A549 (cell line): Measurements from ENCODE around the gene APBA1. TPM values are rescaled to one million over a fixed set of nuclear protein-coding genes. Genes with fewer than 3 reads are reported as not detected.

Source experiments
- ATAC-seq, 2 experiments: fragments of 200-7000 bp in 1 of 2; fragments of >200 bp in 1 of 2; cut with Nextera tagmentation in 1 of 2; cut with Tn5 transposase in 1 of 2; 3 replicates each; pipeline versions ENCODE4 v1.8.0 to v1.9.1; 2018 to 2020; ENCODE audit warnings: mild to moderate bottlenecking in 1 of 2, moderate library complexity in 1 of 2
- CTCF ChIA-PET: fragments of 300-600 bp; sonication (Branson Sonifier 250); formaldehyde crosslinking; extraction: SDS; loops from one replicate; lab custom pipeline; 2021; ENCODE audit warnings: antibody characterized with exemption, inconsistent platforms; lab: Yijun Ruan, JAX
- POLR2A ChIA-PET: fragments of 350-600 bp; formaldehyde crosslinking; extraction: SDS; loops from one replicate; lab custom pipeline; 2021; ENCODE audit warnings: antibody characterized with exemption, inconsistent platforms; lab: Yijun Ruan, JAX
- DNase-seq, 2 experiments: peaks; one replicate each; pipeline versions ENCODE4 v3.0.0 to v3.0.0-alpha.2; 2011 to 2016; ENCODE audit warnings: low read depth in 1 of 2, low spot score in 1 of 2
- FAIRE-seq: peaks from 2 replicates; lab custom pipeline; 2011; peaks lifted over from hg19 to GRCh38; lab: Jason Lieb, UNC
- H3K27ac ChIP-seq, 2 experiments: fragments of >200 bp; sonication (Bioruptor Twin); formaldehyde crosslinking; 3 replicates each; pipeline ENCODE4 v1.5.1; 2016 to 2017
- H3K4me1 ChIP-seq: fragments of >200 bp; sonication (Bioruptor Twin); formaldehyde crosslinking; 3 replicates; pipeline ENCODE4 v1.6.1; 2016
- H3K4me2 ChIP-seq: fragments of >200 bp; sonication (Bioruptor Twin); formaldehyde crosslinking; 3 replicates; pipeline ENCODE4 v1.6.1; 2016
- H3K4me3 ChIP-seq: fragments of >200 bp; sonication (Bioruptor Twin); formaldehyde crosslinking; 3 replicates; pipeline ENCODE4 v1.5.1; 2016
- H3K9me3 ChIP-seq: fragments of >200 bp; sonication (Bioruptor Twin); formaldehyde crosslinking; 3 replicates; pipeline ENCODE4 v1.6.1; 2016
- BCL3 ChIP-seq: fragments of >200 bp; sonication (Bioruptor Twin); formaldehyde crosslinking; IDR thresholded peaks from 3 replicates; pipeline ENCODE4 v1.6.1; 2016
- BHLHE40 ChIP-seq: IDR thresholded peaks from 2 replicates; pipeline ENCODE4 v1.6.1; 2012; ENCODE audit warnings: low read depth, low read length, inconsistent platforms
- CEBPB ChIP-seq, 2 experiments: fragments of >200 bp in 1 of 2; sonication (Bioruptor Twin) in 1 of 2; formaldehyde crosslinking in 1 of 2; IDR thresholded peaks; 2 replicates each; pipeline ENCODE4 v1.6.1; 2012 to 2016
- CHD2 ChIP-seq: fragments of 150-350 bp; IDR thresholded peaks from 2 replicates; pipeline ENCODE4 v1.6.1; 2014; ENCODE audit warnings: low read length; ENCODE audit not compliant: partially characterized antibody
- CHD4 ChIP-seq: fragments of 200-600 bp; sonication (generic); IDR thresholded peaks from 2 replicates; pipeline ENCODE4 v1.6.1; 2016; ENCODE audit warnings: antibody characterized with exemption, mild to moderate bottlenecking, borderline replicate concordance
- CTCF ChIP-seq: fragments of >200 bp; sonication (Bioruptor Twin); formaldehyde crosslinking; IDR thresholded peaks from 3 replicates; pipeline ENCODE4 v1.5.1; 2016
- E2F6 ChIP-seq: IDR thresholded peaks from 2 replicates; pipeline ENCODE4 v1.6.1; 2012; ENCODE audit warnings: low read depth, borderline replicate concordance
- ELK1 ChIP-seq: fragments of 150-350 bp; IDR thresholded peaks from 2 replicates; pipeline ENCODE4 v1.6.1; 2014; ENCODE audit warnings: low read depth, mild to moderate bottlenecking, low read length
- FOSL2 ChIP-seq, 2 experiments: fragments of 450-650 bp in 1 of 2; fragments of >200 bp in 1 of 2; sonication (Bioruptor Twin) in 1 of 2; formaldehyde crosslinking; IDR thresholded peaks; 2 replicates each; pipeline versions ENCODE4 v1.5.0 to v1.6.1; 2016 to 2020; ENCODE audit warnings: mild to moderate bottlenecking in 1 of 2, moderate library complexity in 1 of 2
- GATA3 ChIP-seq: IDR thresholded peaks from 2 replicates; pipeline ENCODE4 v1.6.1; 2012; ENCODE audit warnings: borderline replicate concordance
- MAZ ChIP-seq: fragments of 150-350 bp; IDR thresholded peaks from 2 replicates; pipeline ENCODE4 v1.6.1; 2014; ENCODE audit warnings: antibody characterized with exemption, low read depth, low read length, borderline replicate concordance
- NFE2L2 ChIP-seq: fragments of 150-350 bp; conservative IDR thresholded peaks from 2 replicates; pipeline ENCODE4 v1.6.1; 2014; ENCODE audit warnings: low read length
- NPAS2 ChIP-seq: fragments of 250-450 bp; sonication (Bioruptor Pico); IDR thresholded peaks from 2 replicates; pipeline ENCODE4 v1.8.0; 2022; ENCODE audit warnings: mild to moderate bottlenecking, moderate library complexity, borderline replicate concordance
- PHF8 ChIP-seq: fragments of 200-600 bp; sonication (generic); IDR thresholded peaks from 2 replicates; pipeline ENCODE4 v1.6.1; 2016; ENCODE audit warnings: low read depth, mild to moderate bottlenecking, antibody characterized with exemption, moderate library complexity, borderline replicate concordance
- POLR2A ChIP-seq: IDR thresholded peaks from 2 replicates; pipeline ENCODE4 v1.6.1; 2012; ENCODE audit warnings: mild to moderate bottlenecking, low read length
- RAD21 ChIP-seq, 2 experiments: fragments of >200 bp in 1 of 2; sonication (Bioruptor Twin) in 1 of 2; formaldehyde crosslinking in 1 of 2; IDR thresholded peaks in 1 of 2; conservative IDR thresholded peaks in 1 of 2; 2 replicates in 1 of 2; 3 replicates in 1 of 2; pipeline ENCODE4 v1.6.1; 2012 to 2018; ENCODE audit warnings: inconsistent platforms in 1 of 2
- RNF2 ChIP-seq: fragments of 200-600 bp; sonication (generic); IDR thresholded peaks from 2 replicates; pipeline ENCODE4 v1.6.1; 2016; ENCODE audit warnings: low read depth, mild to moderate bottlenecking, antibody characterized with exemption, moderate library complexity, borderline replicate concordance
- USF2 ChIP-seq: fragments of 450-650 bp; IDR thresholded peaks from 2 replicates; pipeline ENCODE4 v1.6.1; 2014; ENCODE audit warnings: antibody characterized with exemption
- WGBS: methylation state at CpG from one replicate; pipeline ENCODE4 v1.1.6; 2017; ENCODE audit errors: missing lambda C conversion rate; 5-methylcytosine and 5-hydroxymethylcytosine counted together
- polyA plus RNA-seq, 4 experiments: library from polyadenylated mRNA; depleted of rRNA in 3 of 4; stranded (reverse); fragments of >200 nt; fragmentation: RNase III in 1 of 4; extraction: RNeasy Plus Mini Kit Qiagen cat#74134 plus additional on column Dnase treatment in 1 of 4; gene quantifications; 2 replicates in 3 of 4; 3 replicates in 1 of 4; pipeline ENCODE4 v1.2.3, GENCODE V29; 2011 to 2017

APBA1 gene
- polyA plus RNA-seq, 2 of the 4 experiments (the other 2 are of a cell fraction), result 0.22 to 1.6 TPM

GRCh38 chr9:69476016-69476415 lies 196.2 kb downstream of the APBA1 start:
- Histone ChIP-seq H3K27ac (no peak overlapping the region), H3K9me3 (no peaks in the 10 kb centered on the region), H3K4me3 (no peak overlapping the region), H3K4me2 (no peak overlapping the region), H3K4me1 (peaks cover 11% of the 10 kb centered on the region; the same call in 2 of the 3 replicates)
- ATAC-seq (no peak), FAIRE-seq (no peak), DNase-seq (no peak)
- WGBS, result 61% methylated on average over 6 of the region's 6 CpGs
- CTCF ChIA-PET, result interaction anchor here (0.7 kb wide), 1 partner anchor 386 kb away, joined by 3 read pairs; no protein-coding TSS in a partner anchor
- no peak for TF ChIP-seq E2F6
- no peak for TF ChIP-seq BHLHE40
- POLR2A ChIA-PET, result no interaction called here

- H3K27ac ChIP-seq, result no peak overlapping the region
- CTCF ChIA-PET, result interaction anchor here (0.6 kb wide), 1 partner anchor 35 kb away, joined by 3 read pairs; no protein-coding TSS in a partner anchor
- no peak overlapping the region for H3K4me2 ChIP-seq
- H3K4me3 ChIP-seq, result no peak overlapping the region
- 58% methylated on average over 4 of the region's 4 CpGs for WGBS
- DNase-seq, result no peak
- ATAC-seq, result no peak
- H3K9me3 ChIP-seq, result no peaks in the 10 kb centered on the region
- no peak for TF ChIP-seq FOSL2 (IDR thresholded peaks at IDR 0.05)
- no peak for TF ChIP-seq FOSL2 (CRISPR knock-in tag; IDR thresholded peaks at IDR 0.05)
- TF ChIP-seq USF2, result no peak
- TF ChIP-seq CEBPB (IDR thresholded peaks at IDR 0.05), result no peak
- TF ChIP-seq RNF2, result no peak
- TF ChIP-seq CHD4, result no peak
- no peak for TF ChIP-seq ELK1
- no peak for TF ChIP-seq CHD2
- no peak for TF ChIP-seq POLR2A
- TF ChIP-seq RAD21 (conservative IDR thresholded peaks at IDR 0.05 in 1 of 2, IDR thresholded peaks at IDR 0.05 in 1 of 2), result no peak
- no peak for TF ChIP-seq BCL3
- no peak for TF ChIP-seq NPAS2
- no peak for TF ChIP-seq BHLHE40
- no peak for TF ChIP-seq NFE2L2
- no peak for TF ChIP-seq PHF8
- POLR2A ChIA-PET, result no interaction called here
- peaks cover 21% of the 10 kb centered on the region for H3K4me1 ChIP-seq
- no peak for FAIRE-seq
Observed at GRCh38 chr9:69474821-69475220, 197.3 kb downstream of the APBA1 start.

GRCh38 chr9:69472101-69472620 lies 200.0 kb downstream of the APBA1 start:
- Histone ChIP-seq H3K4me2 (no peak overlapping the region; the same call in 2 of the 3 replicates), H3K9me3 (no peaks in the 10 kb centered on the region), H3K27ac (no peak overlapping the region), H3K4me3 (no peak overlapping the region), H3K4me1 (peaks cover 21% of the 10 kb centered on the region)
- ChIA-PET POLR2A (no interaction called here), CTCF (interaction anchor here (1.8 kb wide), 1 partner anchor 49 kb away, joined by 5 read pairs; no protein-coding TSS in a partner anchor)
- DNase-seq (no peak), ATAC-seq (no peak), FAIRE-seq (no peak)
- no peak for TF ChIP-seq CTCF
- TF ChIP-seq GATA3, result no peak
- TF ChIP-seq CHD2, result no peak
- TF ChIP-seq MAZ, result no peak
- WGBS, result 45% methylated on average over 2 of the region's 2 CpGs
